B cell (primary cell): Measurements from ENCODE around the gene NPSR1. TPM values are rescaled to one million over a fixed set of nuclear protein-coding genes. Genes with fewer than 3 reads are reported as not detected.

Experiments used
- ATAC-seq: fragments of 200-7000 bp; cut with Tn5 transposase; one replicate; pipeline ENCODE4 v1.10.0; 2021; ENCODE audit warnings: low read depth, mild to moderate bottlenecking, moderate number of reproducible peaks, moderate library complexity
- CTCF ChIA-PET: fragments of 350-600 bp; sonication (Branson Sonifier 250); formaldehyde crosslinking; loops from one replicate; lab custom pipeline; 2021; ENCODE audit warnings: antibody characterized with exemption, inconsistent platforms; lab: Charles Lee
- POLR2A ChIA-PET: fragments of 350-600 bp; sonication (Branson Sonifier 250); formaldehyde crosslinking; loops from one replicate; lab custom pipeline; 2021; ENCODE audit warnings: antibody characterized with exemption; lab: Charles Lee
- DNase-seq: peaks from one replicate; pipeline ENCODE4 v3.0.0; 2013
- H2AFZ ChIP-seq: 2 replicates; pipeline ENCODE4 v1.6.1; 2012; ENCODE audit warnings: mild to moderate bottlenecking, low read depth, low read length; ENCODE audit not compliant: insufficient read depth, poor library complexity, severe bottlenecking
- H3K27ac ChIP-seq, 2 donors: 1 replicate in 1 of 2; 2 replicates in 1 of 2; pipeline ENCODE4 v1.5.1; 2012 to 2013; ENCODE audit warnings: low read length in 2 of 2, mild to moderate bottlenecking in 2 of 2, moderate library complexity in 1 of 2
- H3K27me3 ChIP-seq, 4 experiments: fragments of 200-600 bp in 1 of 4; sonication (generic) in 1 of 4; replicated peaks in 1 of 4; 1 replicate in 2 of 4; 2 replicates in 2 of 4; pipeline versions ENCODE4 v1.6.1 to v1.7.0; 2013 to 2016; ENCODE audit warnings: low read length in 3 of 4, mild to moderate bottlenecking in 2 of 4, mixed read lengths in 1 of 4, moderate library complexity in 1 of 4; ENCODE audit not compliant: insufficient read depth in 4 of 4, control insufficient read depth in 3 of 4; ENCODE audit errors: control extremely low read depth in 1 of 4
- H3K36me3 ChIP-seq, 2 experiments: replicated peaks in 1 of 2; 1 replicate in 1 of 2; 2 replicates in 1 of 2; pipeline versions ENCODE4 v1.6.1 to v1.7.1; 2013; ENCODE audit warnings: low read length in 1 of 2; ENCODE audit not compliant: insufficient read depth in 2 of 2, control insufficient read depth in 1 of 2; ENCODE audit errors: control extremely low read depth in 1 of 2, extremely low read depth in 1 of 2
- H3K4me1 ChIP-seq, 2 donors: fragments of 200-600 bp in 1 of 2; sonication (generic) in 1 of 2; 1 replicate in 1 of 2; 2 replicates in 1 of 2; pipeline versions ENCODE4 v1.5.1 to v1.6.1; 2013 to 2017; ENCODE audit warnings: low read length in 2 of 2; ENCODE audit not compliant: control insufficient read depth in 2 of 2, insufficient read depth in 2 of 2
- H3K4me2 ChIP-seq: replicated peaks from 2 replicates; pipeline ENCODE3; 2012; ENCODE audit warnings: mild to moderate bottlenecking, low read depth, low read length; ENCODE audit not compliant: poor library complexity, severe bottlenecking
- H3K4me3 ChIP-seq, 5 experiments: fragments of 200-600 bp in 1 of 5; sonication (generic) in 1 of 5; 1 replicate in 3 of 5; 2 replicates in 2 of 5; pipeline versions ENCODE4 v1.5.1 to v1.7.0; 2011 to 2016; ENCODE audit warnings: low read length in 4 of 5, mild to moderate bottlenecking in 4 of 5, low read depth in 2 of 5, control low read depth in 1 of 5, moderate library complexity in 1 of 5; ENCODE audit not compliant: insufficient read depth in 1 of 5; ENCODE audit errors: control extremely low read depth in 1 of 5, extremely low read depth in 1 of 5
- H3K79me2 ChIP-seq: fragments of 200-600 bp; sonication (generic); one replicate; pipeline ENCODE4 v1.6.0; 2016; ENCODE audit warnings: low read length; ENCODE audit not compliant: control insufficient read depth, insufficient read depth
- H3K9ac ChIP-seq: fragments of 200-600 bp; sonication (generic); 2 replicates; pipeline ENCODE4 v1.6.1; 2017; ENCODE audit warnings: mild to moderate bottlenecking, low read length, moderate library complexity
- H3K9me3 ChIP-seq, 3 donors: one replicate each; pipeline versions ENCODE4 v1.6.1 to v1.7.1; 2013; ENCODE audit warnings: low read length in 2 of 3; ENCODE audit not compliant: control insufficient read depth in 2 of 3, insufficient read depth in 1 of 3; ENCODE audit errors: control extremely low read depth in 1 of 3
- H4K20me1 ChIP-seq: 2 replicates; pipeline ENCODE4 v1.6.0; 2012; ENCODE audit warnings: mild to moderate bottlenecking, low read length; ENCODE audit not compliant: insufficient read depth, control insufficient read depth, poor library complexity, severe bottlenecking
- H3K27ac Mint-ChIP-seq: one replicate; pipeline ENCODE4 v1.8.0; 2021; ENCODE audit warnings: mixed read lengths
- H3K27me3 Mint-ChIP-seq: one replicate; pipeline ENCODE4 v1.8.0; 2021; ENCODE audit warnings: mixed read lengths
- H3K4me1 Mint-ChIP-seq: one replicate; pipeline ENCODE4 v1.8.0; 2021; ENCODE audit warnings: mixed read lengths
- H3K4me3 Mint-ChIP-seq: one replicate; pipeline ENCODE4 v1.8.0; 2021; ENCODE audit warnings: mixed read lengths
- H3K9me3 Mint-ChIP-seq: one replicate; pipeline ENCODE4 v1.8.0; 2022; ENCODE audit warnings: mixed read lengths; ENCODE audit not compliant: insufficient read depth
- EZH2 ChIP-seq: IDR thresholded peaks from 2 replicates; pipeline ENCODE4 v1.6.1; 2012; ENCODE audit warnings: borderline replicate concordance, low read depth, mild to moderate bottlenecking, moderate library complexity, low read length; ENCODE audit not compliant: insufficient read depth, poor library complexity, severe bottlenecking
- WGBS: methylation state at CpG from one replicate; pipeline ENCODE4 v1.1.5; 2013; ENCODE audit warnings: missing lambda C conversion rate; ENCODE audit not compliant: insufficient coverage; 5-methylcytosine and 5-hydroxymethylcytosine counted together
- intact Hi-C: fragments of 100-400 bp; cut with micrococcal nuclease; formaldehyde crosslinking; loops from one replicate; pipeline ENCODE4 v1.10.0; 2022
- polyA plus RNA-seq: library from polyadenylated mRNA; depleted of rRNA; stranded (reverse); fragments of >200 nt; gene quantifications from 2 replicates; pipeline ENCODE4 v1.2.3, GENCODE V29; 2012
- total RNA-seq, 2 donors: library from RNA; stranded (reverse); fragments of 120-200 nt in 1 of 2; gene quantifications; 1 replicate in 1 of 2; 2 replicates in 1 of 2; pipeline versions ENCODE4 v1.2.3 to v1.2.4, GENCODE V29; 2013 to 2022
- TF ChIP-seq, protein P1 (sequence below): fragments of 200-600 bp; IDR thresholded peaks from one replicate; pipeline ENCODE4 v1.8.0; 2022; ENCODE audit warnings: antibody characterized with exemption, mild to moderate bottlenecking

The NPSR1 gene
- total and polyA plus RNA-seq, 2 donors (not counting 1 experiment from before 2014, with no cell fraction given) = not detected

DNA sequence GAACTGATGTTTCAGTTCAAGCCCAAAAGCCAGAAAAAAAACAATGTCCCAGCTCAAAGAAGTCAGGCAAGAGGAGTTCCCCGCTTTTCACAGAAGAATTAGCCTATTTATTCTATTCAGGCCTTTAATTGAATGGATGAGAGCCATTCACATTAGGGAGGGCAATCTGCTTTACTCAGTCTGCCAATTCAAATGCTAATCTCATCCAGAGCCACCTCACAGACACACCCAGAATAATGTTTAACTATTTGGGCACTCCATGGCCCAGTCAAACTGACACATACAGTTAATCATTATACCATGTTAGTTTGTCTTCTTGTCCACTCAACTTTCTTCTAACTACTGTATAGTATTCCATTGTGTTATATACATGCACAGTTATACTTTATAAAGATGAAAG lies 2.6 kb upstream of the NPSR1 start:
- H3K9ac ChIP-seq = no peak overlapping the region
- ChIA-PET POLR2A (no interaction called here), CTCF (no interaction called here)
- Mint-ChIP-seq H3K27me3 (no peaks in the 10 kb centered on the region), H3K4me3 (no peak overlapping the region), H3K27ac (no peak overlapping the region), H3K4me1 (no peaks in the 10 kb centered on the region), H3K9me3 (no peaks in the 10 kb centered on the region)
- no peak overlapping the region for H3K4me3 ChIP-seq
- H3K27me3 ChIP-seq = no peaks in the 10 kb centered on the region
- H2AFZ ChIP-seq = no peak overlapping the region
- H3K36me3 ChIP-seq = no peaks in the 10 kb centered on the region
- peaks cover 0 to 2% (median 0%) of the 10 kb centered on the region in 3 donors for H3K9me3 ChIP-seq
- intact Hi-C loops = no loop called here
- no CpG with 5 or more reads among the region's 1 CpG for WGBS
- ATAC-seq = no peak
- DNase-seq = no peak
- no peaks in the 10 kb centered on the region for H4K20me1 ChIP-seq
- no peak overlapping the region for H3K27ac ChIP-seq
- no peak for TF ChIP-seq EZH2
- TF ChIP-seq, protein P1, sequence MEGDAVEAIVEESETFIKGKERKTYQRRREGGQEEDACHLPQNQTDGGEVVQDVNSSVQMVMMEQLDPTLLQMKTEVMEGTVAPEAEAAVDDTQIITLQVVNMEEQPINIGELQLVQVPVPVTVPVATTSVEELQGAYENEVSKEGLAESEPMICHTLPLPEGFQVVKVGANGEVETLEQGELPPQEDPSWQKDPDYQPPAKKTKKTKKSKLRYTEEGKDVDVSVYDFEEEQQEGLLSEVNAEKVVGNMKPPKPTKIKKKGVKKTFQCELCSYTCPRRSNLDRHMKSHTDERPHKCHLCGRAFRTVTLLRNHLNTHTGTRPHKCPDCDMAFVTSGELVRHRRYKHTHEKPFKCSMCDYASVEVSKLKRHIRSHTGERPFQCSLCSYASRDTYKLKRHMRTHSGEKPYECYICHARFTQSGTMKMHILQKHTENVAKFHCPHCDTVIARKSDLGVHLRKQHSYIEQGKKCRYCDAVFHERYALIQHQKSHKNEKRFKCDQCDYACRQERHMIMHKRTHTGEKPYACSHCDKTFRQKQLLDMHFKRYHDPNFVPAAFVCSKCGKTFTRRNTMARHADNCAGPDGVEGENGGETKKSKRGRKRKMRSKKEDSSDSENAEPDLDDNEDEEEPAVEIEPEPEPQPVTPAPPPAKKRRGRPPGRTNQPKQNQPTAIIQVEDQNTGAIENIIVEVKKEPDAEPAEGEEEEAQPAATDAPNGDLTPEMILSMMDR = no peak
- H3K79me2 ChIP-seq = no peaks in the 10 kb centered on the region
- no peak overlapping the region for H3K4me2 ChIP-seq
- no peaks in the 10 kb centered on the region for H3K4me1 ChIP-seq

DNA sequence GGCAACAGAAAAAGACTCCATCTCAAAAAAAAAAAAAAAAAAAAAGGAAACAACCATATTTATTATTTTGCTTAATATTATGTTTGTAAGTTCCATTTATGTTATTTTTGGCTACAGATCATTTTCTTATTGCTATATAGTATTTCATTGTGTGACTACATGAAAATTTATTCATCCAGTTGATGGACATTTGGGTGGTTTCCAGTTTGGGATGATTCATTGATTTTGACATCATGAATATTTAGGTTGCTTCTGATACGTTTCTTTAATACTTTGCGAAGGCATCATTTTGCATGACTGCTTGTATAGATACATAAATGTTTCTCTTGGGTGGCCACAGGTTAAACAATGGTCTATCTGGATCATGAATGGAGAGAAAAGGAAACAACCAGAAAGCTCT lies 2.0 kb upstream of the NPSR1 start:
- Mint-ChIP-seq H3K4me3 (no peak overlapping the region), H3K27me3 (no peaks in the 10 kb centered on the region), H3K27ac (no peak overlapping the region), H3K9me3 (no peaks in the 10 kb centered on the region), H3K4me1 (no peaks in the 10 kb centered on the region)
- Histone ChIP-seq H4K20me1 (no peaks in the 10 kb centered on the region), H3K79me2 (no peaks in the 10 kb centered on the region), H3K9ac (no peak overlapping the region), H3K27ac (no peak overlapping the region), H2AFZ (no peak overlapping the region), H3K4me2 (no peak overlapping the region), H3K4me3 (no peak overlapping the region), H3K27me3 (no peaks in the 10 kb centered on the region), H3K4me1 (no peaks in the 10 kb centered on the region), H3K36me3 (no peaks in the 10 kb centered on the region), H3K9me3 (peaks cover 0 to 2% (median 0%) of the 10 kb centered on the region in 3 donors)
- no CpG with 5 or more reads among the region's 2 CpGs for WGBS
- no peak for TF ChIP-seq EZH2
- TF ChIP-seq, protein P1 = no peak
- intact Hi-C loops = no loop called here
- CTCF ChIA-PET = no interaction called here
- no peak for DNase-seq
- ATAC-seq = no peak
- POLR2A ChIA-PET = no interaction called here
